Measurements from ENCODE around the gene AFF3. TPM values are rescaled to one million over a fixed set of nuclear protein-coding genes. Genes with fewer than 3 reads are reported as not detected.

Gene AFF3
- total RNA-seq, 6 experiments from 2014 or later: 1.3 to 7.3 (median 6.4) TPM

DNA sequence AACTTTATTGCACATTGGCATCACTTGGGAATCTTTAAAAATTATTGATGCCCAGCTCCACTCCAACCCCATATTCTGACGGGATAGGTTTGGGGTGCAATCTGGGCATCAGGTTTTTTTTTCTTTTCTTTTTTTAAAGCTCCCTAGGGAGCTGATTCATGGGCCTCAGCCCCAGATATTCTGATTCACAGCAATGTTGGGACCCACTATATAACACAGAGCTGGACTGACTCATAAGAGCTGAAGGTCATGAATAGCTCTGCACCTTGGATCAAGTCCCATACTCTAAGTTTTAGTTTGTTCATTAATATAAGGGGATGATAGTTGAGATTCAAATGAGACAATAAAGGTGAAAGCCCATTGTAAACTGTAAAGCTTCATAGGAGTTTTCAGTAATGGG, 461.4 kb downstream of the AFF3 start:
- no peaks in the 10 kb centered on the region for H3K27me3 ChIP-seq
- ATAC-seq: peak in 1 of 4 donors; percentile 42
- DNase-seq: no peak
- WGBS (ENCODE audit: insufficient coverage, low coverage, low lambda C conversion rate, missing lambda C conversion rate): no CpG with 5 or more reads among the region's 1 CpG
- H3K9me3 ChIP-seq: no peaks in the 10 kb centered on the region
- no peaks in the 10 kb centered on the region for H3K36me3 ChIP-seq
- no peak for TF ChIP-seq POLR2A (IDR thresholded peaks at IDR 0.05)
- TF ChIP-seq, protein P1, sequence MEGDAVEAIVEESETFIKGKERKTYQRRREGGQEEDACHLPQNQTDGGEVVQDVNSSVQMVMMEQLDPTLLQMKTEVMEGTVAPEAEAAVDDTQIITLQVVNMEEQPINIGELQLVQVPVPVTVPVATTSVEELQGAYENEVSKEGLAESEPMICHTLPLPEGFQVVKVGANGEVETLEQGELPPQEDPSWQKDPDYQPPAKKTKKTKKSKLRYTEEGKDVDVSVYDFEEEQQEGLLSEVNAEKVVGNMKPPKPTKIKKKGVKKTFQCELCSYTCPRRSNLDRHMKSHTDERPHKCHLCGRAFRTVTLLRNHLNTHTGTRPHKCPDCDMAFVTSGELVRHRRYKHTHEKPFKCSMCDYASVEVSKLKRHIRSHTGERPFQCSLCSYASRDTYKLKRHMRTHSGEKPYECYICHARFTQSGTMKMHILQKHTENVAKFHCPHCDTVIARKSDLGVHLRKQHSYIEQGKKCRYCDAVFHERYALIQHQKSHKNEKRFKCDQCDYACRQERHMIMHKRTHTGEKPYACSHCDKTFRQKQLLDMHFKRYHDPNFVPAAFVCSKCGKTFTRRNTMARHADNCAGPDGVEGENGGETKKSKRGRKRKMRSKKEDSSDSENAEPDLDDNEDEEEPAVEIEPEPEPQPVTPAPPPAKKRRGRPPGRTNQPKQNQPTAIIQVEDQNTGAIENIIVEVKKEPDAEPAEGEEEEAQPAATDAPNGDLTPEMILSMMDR (IDR thresholded peaks at IDR 0.05): no peak
- intact Hi-C loops (cut with DNase I): no loop called here
- H3K4me3 ChIP-seq: no peak overlapping the region
- no peak overlapping the region for H3K27ac ChIP-seq
- no peaks in the 10 kb centered on the region for H3K4me1 ChIP-seq

DNA sequence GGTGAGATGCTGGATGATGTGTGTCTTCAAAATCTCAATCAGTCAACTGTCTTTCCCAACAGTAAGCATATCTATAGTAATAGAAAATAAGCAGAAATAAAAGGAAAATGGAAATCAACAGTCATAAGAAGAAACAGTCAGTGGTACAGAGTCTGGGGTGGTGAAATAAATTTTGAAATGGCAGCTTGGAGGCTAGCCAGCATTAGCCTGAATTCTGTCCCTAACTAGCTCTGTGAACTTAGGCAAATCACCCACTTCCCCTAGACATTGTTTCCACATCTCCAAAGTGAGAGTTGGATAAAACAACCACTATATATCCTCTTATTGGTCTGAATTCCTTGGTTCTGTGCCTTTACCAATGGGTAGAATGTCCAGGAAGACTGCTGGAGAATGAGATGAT, 462.9 kb downstream of the AFF3 start:
- Histone ChIP-seq H3K27me3 (no peaks in the 10 kb centered on the region), H3K4me3 (no peak overlapping the region), H3K27ac (no peak overlapping the region), H3K36me3 (no peaks in the 10 kb centered on the region), H3K4me1 (no peaks in the 10 kb centered on the region), H3K9me3 (no peaks in the 10 kb centered on the region)
- intact Hi-C loops (cut with DNase I): no loop called here
- ATAC-seq (peak; percentile 50 to 82 (median 70)), DNase-seq (no peak)
- TF ChIP-seq, protein P1 (IDR thresholded peaks at IDR 0.05): no peak
- no peak for TF ChIP-seq POLR2A (IDR thresholded peaks at IDR 0.05)

DNA sequence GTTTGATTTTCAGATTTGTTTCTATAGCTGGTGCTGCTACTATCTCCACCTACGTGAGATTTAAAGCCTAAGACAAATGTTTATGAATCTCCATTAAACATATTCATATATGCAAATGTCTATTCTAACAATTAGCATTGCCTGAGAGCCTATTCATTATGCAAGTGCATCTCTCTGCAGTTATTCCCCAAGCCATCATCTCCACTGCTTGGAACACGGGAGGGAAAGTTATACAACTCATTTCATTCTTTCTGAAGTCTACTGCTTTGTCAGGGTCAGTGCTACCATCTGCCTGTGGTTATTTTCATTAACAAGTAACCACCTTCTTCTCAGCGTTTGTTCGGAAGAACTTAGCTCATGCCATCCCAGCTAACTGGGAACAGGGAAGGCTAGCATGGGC, 463.8 kb downstream of the AFF3 start:
- ATAC-seq (no peak), DNase-seq (no peak)
- Histone ChIP-seq H3K4me1 (no peaks in the 10 kb centered on the region), H3K27ac (no peak overlapping the region), H3K9me3 (no peaks in the 10 kb centered on the region), H3K36me3 (no peaks in the 10 kb centered on the region), H3K27me3 (no peaks in the 10 kb centered on the region), H3K4me3 (no peak overlapping the region)
- intact Hi-C loops (cut with DNase I): no loop called here
- WGBS (ENCODE audit: insufficient coverage, low coverage, low lambda C conversion rate, missing lambda C conversion rate): 81% methylated on average over 4 of the region's 4 CpGs
- TF ChIP-seq, protein P1 (IDR thresholded peaks at IDR 0.05): no peak
- no peak for TF ChIP-seq POLR2A (IDR thresholded peaks at IDR 0.05)

DNA sequence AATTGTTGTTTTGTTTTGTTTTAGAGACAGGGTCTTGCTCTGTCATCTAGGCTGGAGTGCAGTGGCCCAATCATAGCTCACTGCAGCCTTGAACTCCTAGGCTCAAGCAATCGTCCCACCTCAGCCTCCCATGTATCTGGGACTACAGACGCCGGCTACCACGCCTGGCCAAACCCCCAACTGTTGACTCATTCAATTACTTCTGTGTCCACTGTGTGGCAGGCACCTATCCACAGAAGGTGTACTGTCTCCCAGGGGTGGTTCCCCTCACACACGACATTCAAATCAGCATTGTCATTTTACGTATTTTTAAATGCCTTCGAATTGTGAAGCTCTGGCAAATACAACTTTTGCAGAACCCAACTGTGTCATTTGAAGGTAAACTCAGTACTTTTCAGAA, 464.6 kb downstream of the AFF3 start:
- no peak overlapping the region for H3K27ac ChIP-seq
- intact Hi-C loops (cut with DNase I): no loop called here
- ATAC-seq (no peak), DNase-seq (no peak)
- H3K9me3 ChIP-seq: no peaks in the 10 kb centered on the region
- 88% methylated on average over 7 of the region's 7 CpGs for WGBS (ENCODE audit: insufficient coverage, low coverage, low lambda C conversion rate, missing lambda C conversion rate)
- H3K4me1 ChIP-seq: no peaks in the 10 kb centered on the region
- no peak overlapping the region for H3K4me3 ChIP-seq
- no peaks in the 10 kb centered on the region for H3K36me3 ChIP-seq
- TF ChIP-seq, protein P1 (IDR thresholded peaks at IDR 0.05): no peak
- TF ChIP-seq POLR2A (IDR thresholded peaks at IDR 0.05): no peak
- no peaks in the 10 kb centered on the region for H3K27me3 ChIP-seq

DNA sequence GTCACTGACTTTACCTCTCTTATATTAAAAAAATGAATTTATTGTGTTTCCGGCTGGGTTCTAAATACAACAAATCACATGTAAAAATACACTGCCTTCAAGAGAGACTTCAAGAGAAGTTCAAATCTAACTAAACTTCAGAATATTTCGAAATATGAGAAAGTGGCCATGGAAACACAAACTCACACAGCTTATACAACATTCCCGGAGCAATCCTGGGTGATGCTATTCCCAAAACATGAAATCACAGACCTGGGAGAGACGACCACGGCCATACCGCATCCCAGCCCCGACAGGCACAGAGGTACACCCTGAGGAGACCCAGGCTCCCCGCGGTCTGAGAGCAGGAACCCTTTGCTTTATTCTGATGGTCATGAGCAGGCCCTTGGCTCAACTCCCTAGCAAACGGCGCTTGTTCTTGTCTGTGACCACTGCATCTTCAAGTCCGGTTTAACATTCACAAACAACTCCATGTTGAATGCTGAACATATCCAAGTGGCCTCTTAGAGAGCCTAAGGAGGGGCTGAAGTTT, 467.2 kb downstream of the AFF3 start:
- 89% methylated on average over 10 of the region's 12 CpGs for WGBS (ENCODE audit: insufficient coverage, low coverage, low lambda C conversion rate, missing lambda C conversion rate)
- Histone ChIP-seq H3K36me3 (no peaks in the 10 kb centered on the region), H3K4me1 (no peaks in the 10 kb centered on the region), H3K27me3 (no peaks in the 10 kb centered on the region), H3K9me3 (no peaks in the 10 kb centered on the region), H3K27ac (no peak overlapping the region), H3K4me3 (no peak overlapping the region)
- no peak for ATAC-seq
- TF ChIP-seq, protein P1 (IDR thresholded peaks at IDR 0.05): no peak
- no peak for TF ChIP-seq POLR2A (IDR thresholded peaks at IDR 0.05)
- intact Hi-C loops (cut with DNase I): no loop called here
- DNase-seq: no peak

Data from right lobe of liver (tissue), 6 donors.